Tibial artery (tissue), 4 donors: ENCODE data around the gene P4HTM.
A peak's percentile ranks its signal among the peaks of the same experiment; 100 is the strongest.

Source experiments
- DNase-seq, 2 donors: peaks; one replicate each; pipeline ENCODE4 v3.0.0-alpha.2; 2019
- H3K27ac ChIP-seq, 2 donors: fragments of 200-600 bp; sonication (generic) in 1 of 2; 1 replicate in 1 of 2; 2 replicates in 1 of 2; pipeline ENCODE4 v1.5.1; 2018 to 2019; ENCODE audit warnings: mild to moderate bottlenecking in 1 of 2
- H3K27me3 ChIP-seq, 2 donors: fragments of 200-600 bp; sonication (generic) in 1 of 2; one replicate each; pipeline versions ENCODE4 v1.5.1 to v1.6.0; 2016 to 2019
- H3K36me3 ChIP-seq, 3 donors: fragments of 200-600 bp; sonication (generic) in 2 of 3; one replicate each; pipeline ENCODE4 v1.5.1; 2016 to 2019; ENCODE audit warnings: mild to moderate bottlenecking in 2 of 3
- H3K4me1 ChIP-seq, 4 donors: fragments of 200-600 bp; sonication (generic) in 2 of 4; 1 replicate in 3 of 4; 2 replicates in 1 of 4; pipeline ENCODE4 v1.5.1; 2016 to 2019
- H3K4me3 ChIP-seq, 2 donors: fragments of 200-600 bp; sonication (generic) in 1 of 2; 1 replicate in 1 of 2; 2 replicates in 1 of 2; pipeline ENCODE4 v1.5.1; 2018 to 2019; ENCODE audit warnings: mild to moderate bottlenecking in 2 of 2
- H3K9me3 ChIP-seq, 3 donors: fragments of 200-600 bp; sonication (generic) in 1 of 3; one replicate each; pipeline ENCODE4 v1.5.1; 2016 to 2019
- intact Hi-C: fragments of 100-400 bp; cut with DNase I; formaldehyde crosslinking; loops from one replicate; pipeline ENCODE4 v1.15.0; 2023; ENCODE audit warnings: low total_unique reads
- TF ChIP-seq, protein P1 (sequence below), 2 experiments: fragments of 200-600 bp in 1 of 2; fragments of 450-650 bp in 1 of 2; IDR thresholded peaks; one replicate each; pipeline ENCODE4 v1.5.1; 2017 to 2019; ENCODE audit warnings: antibody characterized with exemption in 2 of 2, mild to moderate bottlenecking in 1 of 2, moderate library complexity in 1 of 2

The P4HTM gene

DNA sequence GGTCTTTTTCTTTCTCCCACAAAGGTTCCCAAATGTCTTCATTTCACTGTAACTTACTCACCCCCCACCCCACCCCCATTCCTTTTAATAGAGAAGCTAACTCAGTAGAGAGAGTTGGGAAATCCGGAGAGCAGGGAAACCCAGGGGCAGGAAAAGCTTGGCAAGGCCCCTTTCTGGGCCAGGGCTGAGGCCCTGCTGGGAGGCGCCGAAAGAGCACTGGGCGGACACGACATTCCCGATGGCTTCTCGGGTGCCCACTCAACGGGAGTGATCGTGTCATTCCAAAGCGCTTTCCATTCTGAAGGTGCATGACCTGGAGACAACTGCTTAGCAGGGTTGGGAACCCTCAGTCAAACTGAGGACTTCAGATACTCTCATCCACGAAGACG is 29.9 kb downstream of the P4HTM start:
- Histone ChIP-seq H3K27ac (peak overlapping the region; percentile 97 to 98), H3K4me1 (peaks cover 0 to 51% (median 43%) of the 10 kb centered on the region in 4 donors)
- intact Hi-C loops = loop anchor here (5.0 kb wide), 1 partner anchor 33 kb away; no protein-coding TSS in a partner anchor

DNA sequence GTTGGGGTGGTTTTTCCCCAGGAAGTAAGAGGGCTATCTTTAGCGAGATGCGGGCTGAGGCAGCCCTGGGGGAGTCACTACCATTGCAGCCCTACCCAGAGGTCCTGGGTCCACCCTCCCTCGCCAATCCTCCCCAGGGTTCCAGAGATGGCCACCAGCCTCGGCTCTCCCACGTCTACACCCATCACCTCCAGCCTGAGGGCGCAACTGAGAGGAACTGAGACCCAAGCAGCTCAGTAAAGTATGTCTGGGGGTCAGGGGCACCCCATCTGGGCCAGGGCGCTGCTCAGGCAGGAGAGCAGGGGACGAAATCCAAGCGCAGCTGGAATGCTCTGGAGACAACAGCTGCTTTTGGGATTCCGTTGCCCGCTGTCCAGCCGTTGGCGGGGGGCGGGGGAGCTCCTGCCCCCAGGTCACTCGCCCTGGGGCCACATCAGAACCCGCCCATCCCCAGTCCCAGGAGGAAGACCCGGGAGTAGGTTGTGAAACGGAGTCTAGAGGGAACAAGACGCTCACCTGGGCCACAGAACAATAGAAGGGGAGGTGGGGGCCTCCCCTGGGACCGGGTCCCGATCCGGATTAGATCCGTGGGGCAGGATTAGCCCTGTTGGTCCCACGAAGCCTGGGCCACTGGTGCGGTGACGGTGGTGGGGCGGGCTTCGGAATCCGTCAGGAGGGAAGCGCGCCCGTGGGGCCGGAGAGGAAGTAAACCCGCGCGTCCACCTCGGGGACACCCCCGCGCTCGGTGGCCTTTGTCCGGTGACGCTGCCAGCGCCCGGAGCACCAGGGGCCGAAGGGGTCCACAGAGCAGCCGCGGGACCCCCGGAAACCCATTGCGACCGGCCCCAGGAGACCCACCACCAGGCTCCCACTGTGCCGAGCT is 30.5 kb downstream of the P4HTM start:
- Histone ChIP-seq H3K9me3 (no peaks in the 10 kb centered on the region), H3K4me3 (peak overlapping the region; percentile 72 to 97), H3K4me1 (peaks cover 0 to 54% (median 43%) of the 10 kb centered on the region in 4 donors), H3K36me3 (peaks cover 29 to 46% (median 35%) of the 10 kb centered on the region in 3 donors), H3K27ac (peak overlapping the region; percentile 97 to 98), H3K27me3 (no peaks in the 10 kb centered on the region)
- DNase-seq = peak; percentile 48 to 82
- intact Hi-C loops = loop anchor here (5.0 kb wide), 1 partner anchor 33 kb away; no protein-coding TSS in a partner anchor
- TF ChIP-seq, protein P1, sequence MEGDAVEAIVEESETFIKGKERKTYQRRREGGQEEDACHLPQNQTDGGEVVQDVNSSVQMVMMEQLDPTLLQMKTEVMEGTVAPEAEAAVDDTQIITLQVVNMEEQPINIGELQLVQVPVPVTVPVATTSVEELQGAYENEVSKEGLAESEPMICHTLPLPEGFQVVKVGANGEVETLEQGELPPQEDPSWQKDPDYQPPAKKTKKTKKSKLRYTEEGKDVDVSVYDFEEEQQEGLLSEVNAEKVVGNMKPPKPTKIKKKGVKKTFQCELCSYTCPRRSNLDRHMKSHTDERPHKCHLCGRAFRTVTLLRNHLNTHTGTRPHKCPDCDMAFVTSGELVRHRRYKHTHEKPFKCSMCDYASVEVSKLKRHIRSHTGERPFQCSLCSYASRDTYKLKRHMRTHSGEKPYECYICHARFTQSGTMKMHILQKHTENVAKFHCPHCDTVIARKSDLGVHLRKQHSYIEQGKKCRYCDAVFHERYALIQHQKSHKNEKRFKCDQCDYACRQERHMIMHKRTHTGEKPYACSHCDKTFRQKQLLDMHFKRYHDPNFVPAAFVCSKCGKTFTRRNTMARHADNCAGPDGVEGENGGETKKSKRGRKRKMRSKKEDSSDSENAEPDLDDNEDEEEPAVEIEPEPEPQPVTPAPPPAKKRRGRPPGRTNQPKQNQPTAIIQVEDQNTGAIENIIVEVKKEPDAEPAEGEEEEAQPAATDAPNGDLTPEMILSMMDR (IDR thresholded peaks at IDR 0.05) = no peak

More for the DNA sequence above, 29.9 kb downstream of the P4HTM start:
- TF ChIP-seq, protein P1 (IDR thresholded peaks at IDR 0.05) = no peak
- peak overlapping the region; percentile 72 to 97 for H3K4me3 ChIP-seq
- H3K27me3 ChIP-seq = no peaks in the 10 kb centered on the region
- no peaks in the 10 kb centered on the region for H3K9me3 ChIP-seq
- H3K36me3 ChIP-seq = peaks cover 29 to 46% (median 35%) of the 10 kb centered on the region in 3 donors
- DNase-seq = no peak

DNA sequence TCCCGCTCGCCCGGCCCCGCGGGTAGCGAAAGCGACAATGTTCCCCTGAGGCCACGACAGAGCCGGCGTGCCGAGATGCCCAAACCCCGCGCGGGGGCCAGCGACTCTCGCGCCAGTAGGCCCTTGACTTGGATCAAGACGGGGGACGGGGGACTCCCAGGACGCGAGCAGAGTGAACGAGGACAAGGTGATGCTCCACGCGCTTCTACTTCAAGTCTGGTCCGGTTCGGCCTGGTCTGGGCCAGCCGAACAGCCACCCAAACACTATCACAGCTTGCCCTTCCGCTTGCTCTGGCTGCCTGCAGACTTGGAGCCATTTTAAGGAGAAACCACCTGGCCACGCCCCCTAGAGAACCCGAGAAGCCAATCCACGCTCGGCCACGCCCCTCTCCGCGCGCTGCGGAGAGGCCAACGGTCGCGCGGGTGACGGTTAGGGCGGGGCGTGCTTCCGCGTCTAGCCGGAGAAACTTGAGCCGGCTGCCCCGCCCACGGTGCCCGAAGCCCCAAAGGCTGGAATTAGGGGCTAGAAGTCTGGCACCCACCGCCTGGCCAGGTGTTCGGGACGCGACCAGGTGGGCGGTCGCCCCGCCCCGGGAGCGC is 31.3 kb downstream of the P4HTM start:
- Histone ChIP-seq H3K36me3 (peaks cover 24 to 46% (median 33%) of the 10 kb centered on the region in 3 donors), H3K27me3 (no peaks in the 10 kb centered on the region), H3K4me1 (peaks cover 0 to 54% (median 43%) of the 10 kb centered on the region in 4 donors), H3K9me3 (no peaks in the 10 kb centered on the region), H3K27ac (peak overlapping the region; percentile 97 to 98), H3K4me3 (peak overlapping the region; percentile 72 to 97)
- peak; percentile 100 for DNase-seq
- TF ChIP-seq, protein P1 (IDR thresholded peaks at IDR 0.05) = no peak
- intact Hi-C loops = loop anchor here (5.0 kb wide), 1 partner anchor 34 kb away; no protein-coding TSS in a partner anchor

DNA sequence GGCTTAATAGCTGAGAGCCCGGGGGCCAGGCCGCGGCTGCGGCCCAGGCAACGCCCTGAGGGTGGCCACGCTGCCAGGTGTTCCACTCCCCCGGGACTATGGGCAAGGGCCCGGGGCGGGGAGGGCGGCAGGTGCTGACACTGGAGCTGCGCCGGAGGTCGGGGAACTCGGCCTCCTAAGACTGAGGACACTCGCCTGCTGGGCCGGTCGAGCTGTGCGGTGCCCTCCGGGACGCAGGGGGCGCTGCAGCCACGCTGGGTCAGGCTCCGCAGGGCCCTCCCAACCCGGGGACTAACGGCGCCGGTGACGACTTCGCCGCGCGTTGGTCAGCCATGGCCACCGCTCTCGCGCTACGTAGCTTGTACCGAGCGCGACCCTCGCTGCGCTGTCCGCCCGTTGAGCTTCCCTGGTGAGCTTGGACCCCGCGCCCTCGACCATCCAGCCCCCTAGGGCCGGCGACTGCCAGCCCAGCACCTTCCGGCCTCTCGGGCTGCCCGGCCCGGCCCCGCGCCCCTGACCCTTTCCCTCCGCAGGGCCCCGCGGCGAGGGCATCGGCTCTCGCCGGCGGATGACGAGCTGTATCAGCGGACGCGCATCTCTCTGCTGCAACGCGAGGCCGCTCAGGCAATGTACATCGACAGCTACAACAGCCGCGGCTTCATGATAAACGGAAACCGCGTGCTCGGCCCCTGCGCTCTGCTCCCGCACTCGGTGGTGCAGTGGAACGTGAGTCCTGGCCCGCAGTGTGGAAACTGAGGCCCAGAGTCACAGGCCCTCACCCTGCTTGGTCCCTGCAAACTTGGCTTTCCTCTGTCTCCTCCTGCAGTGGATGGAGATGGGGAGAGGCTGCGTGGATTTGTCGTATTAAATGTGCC is 32.0 kb downstream of the P4HTM start, which contains the start of gene NDUFAF3:
Gene NDUFAF3, plus strand, starts transcription at position 309 of the 875 bp plus-strand sequence. Its CDS starts 24 bp downstream, at position 333.
- intact Hi-C loops = loop anchor here (5.0 kb wide), 1 partner anchor 35 kb away; no protein-coding TSS in a partner anchor
- Histone ChIP-seq H3K9me3 (no peaks in the 10 kb centered on the region), H3K4me1 (peaks cover 0 to 48% (median 39%) of the 10 kb centered on the region in 4 donors), H3K27me3 (no peaks in the 10 kb centered on the region), H3K4me3 (peak within 1 kb of the TSS; percentile 72 to 97), H3K27ac (peak within 1 kb of the TSS; percentile 97 to 98), H3K36me3 (peaks cover 24 to 46% (median 32%) of the 10 kb centered on the region in 3 donors)
- TF ChIP-seq, protein P1 (IDR thresholded peaks at IDR 0.05) = peak; percentile 98 to 99
- DNase-seq = peak; percentile 87 to 95
